C1 segment of cervical spinal cord (tissue), 14 donors: ENCODE measurements around the gene ZGLP1.

Experiments used
- DNase-seq, 14 donors: peaks; one replicate each; lab custom pipeline; 2025; lab: John Stamatoyannopoulos, UW

ZGLP1 gene

DNA sequence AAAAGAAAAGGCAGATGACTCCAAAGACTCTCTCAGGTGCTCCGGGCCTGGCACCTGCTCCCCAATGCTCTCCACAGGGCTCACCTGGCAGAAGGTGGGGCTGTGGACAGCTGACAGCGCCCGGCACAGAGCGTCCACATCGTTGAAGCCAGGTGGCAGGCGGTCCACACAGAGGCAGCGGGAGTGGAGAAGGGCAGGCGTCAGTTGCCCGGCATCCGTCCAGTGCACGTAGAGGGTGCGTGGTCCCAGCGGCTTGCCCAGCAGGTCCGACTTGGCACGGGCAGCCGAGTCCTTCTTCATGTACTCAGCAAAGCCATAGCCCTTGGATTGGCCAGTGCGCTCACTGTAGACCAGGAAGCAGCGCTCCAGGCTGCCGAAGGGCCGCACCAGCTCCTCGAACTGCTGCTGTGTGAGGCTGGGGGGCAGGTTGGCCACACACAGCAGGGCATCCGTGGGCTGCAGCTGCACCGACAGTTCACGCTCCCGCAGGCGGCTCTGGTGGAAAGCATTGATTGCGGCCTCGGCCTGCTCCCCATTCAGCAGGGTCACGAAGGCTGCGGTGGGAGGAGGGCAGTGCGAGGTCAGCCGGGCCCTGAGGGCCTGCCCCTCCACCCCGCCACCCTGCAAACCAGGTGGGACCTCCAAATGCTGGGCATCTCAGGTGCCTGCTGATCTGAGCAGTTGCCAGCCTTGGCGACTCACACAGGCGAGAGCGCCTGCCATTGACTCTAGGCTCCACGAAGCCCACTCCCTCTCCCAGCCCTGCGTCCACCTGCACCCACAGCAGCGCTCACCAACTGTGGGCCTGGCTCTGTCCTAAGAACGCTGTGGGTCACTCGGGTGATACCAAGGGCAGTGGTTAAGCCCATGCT lies 19.2 kb upstream of the ZGLP1 start:
- DNase-seq, result no peak

DNA sequence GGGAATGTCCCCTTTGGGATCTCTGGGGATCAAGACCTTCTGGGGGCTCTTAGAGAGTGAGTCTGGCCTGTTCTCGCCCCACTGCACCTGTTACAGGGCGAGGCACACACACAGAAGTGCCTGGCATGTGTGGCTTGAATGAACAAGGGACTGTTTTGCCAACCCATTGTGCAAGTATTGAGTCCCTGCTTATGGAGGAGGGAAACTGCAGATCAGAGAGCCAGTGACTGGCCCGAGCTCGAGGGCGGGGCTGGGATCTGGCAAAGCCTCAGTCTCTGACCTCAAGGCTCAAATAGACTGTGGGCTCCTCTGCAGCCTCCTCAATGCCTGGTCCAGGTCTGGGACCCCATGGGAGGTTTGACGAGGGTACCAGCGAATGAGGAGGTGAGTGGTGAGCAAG lies 18.2 kb upstream of the ZGLP1 start:
- DNase-seq, result no peak

GRCh38 chr19:10325732-10326131 lies 16.1 kb upstream of the ZGLP1 start:
- DNase-seq, result no peak

DNA sequence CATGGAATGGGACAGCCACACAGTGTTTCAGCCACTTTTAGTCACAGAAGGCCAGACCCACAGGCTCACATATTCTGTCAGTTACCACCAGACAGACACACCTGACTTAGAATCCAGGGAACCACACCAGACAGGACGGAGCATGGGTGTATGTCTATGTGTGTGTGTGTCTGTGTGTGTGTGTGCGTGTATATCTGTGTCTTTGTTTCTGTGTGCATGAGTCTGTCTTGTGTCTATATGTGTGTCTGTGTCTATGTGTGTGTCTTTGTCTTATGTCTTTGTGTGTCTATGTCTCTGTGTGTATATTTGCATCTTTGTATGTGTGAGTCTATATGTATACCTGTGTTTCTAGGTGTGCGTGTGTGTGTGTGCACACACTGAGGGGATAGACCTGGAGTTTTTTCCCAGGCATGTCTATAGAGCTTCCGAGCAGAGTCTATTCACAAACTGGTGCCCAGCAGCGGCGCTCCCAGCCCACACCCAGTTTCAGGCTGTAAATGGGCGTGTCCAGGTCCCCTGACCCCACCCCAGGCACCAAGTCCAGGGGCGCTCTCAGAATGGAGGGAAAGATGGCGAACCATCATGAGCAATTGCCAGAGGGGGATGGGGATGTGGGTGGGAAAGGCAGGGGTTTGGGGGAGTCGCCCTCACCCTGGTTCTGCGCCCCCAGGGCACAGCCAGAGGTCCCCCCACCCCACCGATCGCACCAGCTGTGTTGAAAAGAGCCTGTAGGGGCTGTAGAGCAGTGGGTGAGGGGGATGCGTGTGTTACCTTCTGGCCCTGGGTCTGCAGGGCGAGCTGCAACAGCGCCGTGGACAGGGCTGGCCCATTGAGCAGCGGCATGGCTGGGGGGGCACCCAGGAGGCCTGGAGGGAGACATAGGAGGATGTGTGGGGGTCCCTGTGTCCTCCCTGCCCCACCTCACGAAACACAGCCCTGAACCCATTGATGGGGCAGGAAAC lies 12.5 kb upstream of the ZGLP1 start:
- no peak for DNase-seq

DNA sequence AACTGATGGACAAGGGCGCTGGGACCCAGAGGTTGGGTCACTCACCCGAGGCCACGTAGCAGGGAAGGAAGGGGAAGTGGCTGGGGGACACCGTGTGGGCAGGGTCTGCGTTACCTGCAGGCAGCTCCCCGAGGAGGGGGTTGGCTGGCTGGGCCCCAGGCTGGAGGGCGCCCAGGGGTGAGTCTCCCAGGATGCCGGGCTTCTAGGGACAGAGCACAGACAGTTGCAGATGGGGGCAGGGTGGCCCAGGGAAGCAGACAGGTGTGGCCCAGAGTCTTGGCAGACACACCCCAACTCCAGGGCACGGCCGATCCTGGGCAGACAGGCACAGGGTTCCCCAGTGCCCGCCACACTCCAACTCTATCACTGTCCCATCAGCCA lies 11.8 kb upstream of the ZGLP1 start:
- DNase-seq, result no peak

- no peak for DNase-seq
Measured at GRCh38 chr19:10320602-10321416, 11.2 kb upstream of the ZGLP1 start.

DNA sequence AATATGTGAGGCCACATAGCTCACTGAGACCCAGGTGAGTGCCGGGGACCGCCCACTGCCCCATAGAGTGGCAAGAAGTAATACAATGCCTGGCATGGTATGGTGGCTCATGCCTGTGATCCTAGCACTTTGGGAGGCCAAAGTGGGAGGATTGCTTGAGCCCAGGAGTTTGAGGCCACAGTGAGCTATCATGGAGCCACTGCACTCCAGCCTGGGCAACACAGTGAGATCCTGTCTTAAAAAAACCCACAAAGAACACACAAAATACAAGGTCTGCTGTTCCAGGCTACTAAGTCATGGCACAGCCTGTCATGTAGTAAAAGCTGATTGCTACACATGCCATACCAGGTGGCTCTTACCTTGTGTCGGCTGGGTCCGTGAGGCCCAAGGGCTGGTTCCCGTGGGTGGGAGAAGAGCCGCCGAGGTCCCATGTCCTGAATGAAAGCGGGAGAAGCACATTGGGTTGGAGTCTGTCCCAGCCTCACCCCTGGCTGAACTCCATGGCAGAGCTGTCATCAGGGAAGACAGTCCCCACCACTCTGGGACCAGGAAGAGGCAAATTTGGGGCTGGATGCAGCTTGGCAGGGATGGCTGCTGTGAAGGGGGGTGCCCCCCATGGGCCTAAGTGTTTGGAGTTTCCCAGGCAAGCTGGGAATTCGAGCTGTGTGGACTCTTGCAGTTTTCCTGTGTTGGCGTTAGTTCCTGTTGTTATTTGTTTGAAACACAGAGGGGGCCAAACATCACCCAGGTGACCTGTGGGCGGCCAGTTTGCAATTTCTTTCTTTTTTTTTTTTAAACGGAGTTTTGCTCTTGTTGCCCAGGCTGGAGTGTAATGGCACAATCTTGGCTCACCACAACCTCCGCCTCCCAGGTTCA lies 9.4 kb upstream of the ZGLP1 start:
- no peak for DNase-seq

DNA sequence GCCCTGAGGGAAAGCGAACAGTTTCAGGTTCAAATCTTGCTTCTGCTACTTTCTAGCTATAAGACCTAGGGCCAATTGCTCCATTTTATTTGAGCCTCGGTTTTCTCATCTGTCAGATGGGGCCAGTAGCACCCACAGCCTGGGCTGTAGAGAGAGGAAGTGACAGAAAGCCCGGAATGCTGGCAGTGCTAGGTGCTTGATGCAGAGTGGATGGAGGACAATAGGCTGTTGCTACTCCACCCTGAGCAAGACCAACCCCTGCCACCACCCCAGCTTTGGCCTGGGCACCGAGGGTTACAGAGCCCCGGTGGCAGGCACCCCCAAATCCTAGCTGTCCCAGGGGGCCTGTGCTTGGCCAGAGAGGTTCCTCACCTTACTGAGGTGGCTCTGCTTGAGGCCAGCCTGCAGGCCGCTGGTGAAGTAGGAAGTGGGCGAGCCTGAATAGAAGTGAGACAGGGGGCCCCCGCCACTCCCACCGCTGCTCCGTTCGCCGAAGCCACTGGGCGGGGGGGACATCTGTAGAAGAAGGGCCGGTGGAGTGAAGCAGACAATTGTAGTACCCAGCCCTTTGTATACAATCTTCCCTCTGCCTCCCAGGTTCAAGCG lies 8.3 kb upstream of the ZGLP1 start:
- no peak for DNase-seq

DNA sequence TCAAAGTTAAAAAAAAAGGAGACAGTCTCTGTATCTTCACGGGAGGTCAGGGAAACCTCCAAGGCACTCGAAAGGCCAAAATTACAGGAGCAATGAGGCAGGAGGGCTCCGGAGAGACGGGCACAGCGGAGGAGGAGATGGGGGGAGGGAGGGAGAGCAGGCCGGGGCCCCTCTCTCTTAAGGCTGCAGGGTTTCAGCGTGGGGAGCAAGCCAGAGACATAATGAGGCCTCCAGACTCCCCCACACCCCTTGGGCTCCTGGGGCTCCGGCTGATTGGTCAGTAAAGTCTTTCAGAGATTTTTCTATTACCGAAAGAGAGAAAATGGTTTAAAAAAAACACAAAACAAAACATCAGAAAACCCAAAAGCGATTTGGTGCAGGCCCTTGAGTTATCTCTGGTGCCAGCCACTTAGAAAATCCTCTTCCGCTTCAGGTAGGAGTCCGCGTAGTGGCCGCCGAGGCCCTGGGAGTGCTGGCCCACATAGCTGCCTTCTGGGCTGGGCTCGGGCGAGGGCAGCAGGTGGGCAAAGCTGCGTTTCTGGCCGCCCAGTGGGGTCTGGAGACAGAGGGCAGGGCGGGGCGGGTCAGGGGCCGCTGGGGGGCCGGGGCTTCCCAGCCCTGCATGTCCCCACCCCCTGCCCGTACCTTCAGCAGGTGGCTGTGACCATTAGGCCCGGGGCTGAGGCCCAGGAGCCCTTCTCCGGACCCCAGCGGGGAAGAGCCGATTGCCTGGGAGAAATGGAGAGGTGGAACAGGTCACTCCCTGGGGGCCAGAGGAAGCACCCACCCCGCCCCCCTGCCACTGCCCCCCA lies 7.6 kb upstream of the ZGLP1 start:
- no peak for DNase-seq

DNA sequence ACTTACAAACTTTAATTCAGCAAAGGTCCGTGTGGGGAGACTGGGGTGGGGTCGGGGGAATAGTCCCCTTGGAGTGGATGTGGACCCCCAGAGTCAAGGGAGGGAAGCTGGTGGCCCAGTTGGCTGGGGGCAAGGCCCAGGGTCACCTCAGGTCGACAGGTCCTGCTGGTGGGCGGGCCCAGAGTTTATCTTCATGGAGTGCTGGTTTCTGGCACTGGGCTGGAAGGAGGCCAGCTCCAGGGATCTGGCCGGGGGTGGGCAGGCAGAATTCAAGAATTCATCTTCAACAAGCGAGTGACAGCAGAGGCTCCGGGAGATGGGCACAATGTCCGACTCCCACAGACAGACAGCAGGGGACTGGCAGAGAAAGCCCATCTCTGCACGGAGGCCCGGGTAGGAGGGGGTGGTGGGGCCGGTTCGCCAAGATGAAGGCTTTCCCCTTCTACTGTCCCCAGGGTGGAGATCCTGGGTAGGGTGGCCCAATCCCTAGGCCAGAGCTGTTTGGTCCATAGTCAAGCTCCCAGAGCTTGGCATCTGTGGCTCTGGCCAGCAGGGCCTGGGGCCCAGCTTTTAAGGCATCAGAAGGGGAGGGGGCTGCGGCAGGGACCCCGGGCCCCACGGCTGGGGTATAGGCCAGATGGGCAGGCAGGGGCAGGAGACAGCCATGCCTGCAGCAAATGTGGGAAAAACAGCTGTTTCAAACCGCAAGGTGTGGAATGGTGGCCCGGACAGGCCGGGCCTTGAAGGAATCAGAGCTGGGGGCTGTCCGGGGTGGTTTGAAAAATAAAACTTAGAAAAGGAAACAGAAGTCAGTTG lies 6.8 kb upstream of the ZGLP1 start:
- peak in 1 of 14 donors; percentile 48 for DNase-seq

DNA sequence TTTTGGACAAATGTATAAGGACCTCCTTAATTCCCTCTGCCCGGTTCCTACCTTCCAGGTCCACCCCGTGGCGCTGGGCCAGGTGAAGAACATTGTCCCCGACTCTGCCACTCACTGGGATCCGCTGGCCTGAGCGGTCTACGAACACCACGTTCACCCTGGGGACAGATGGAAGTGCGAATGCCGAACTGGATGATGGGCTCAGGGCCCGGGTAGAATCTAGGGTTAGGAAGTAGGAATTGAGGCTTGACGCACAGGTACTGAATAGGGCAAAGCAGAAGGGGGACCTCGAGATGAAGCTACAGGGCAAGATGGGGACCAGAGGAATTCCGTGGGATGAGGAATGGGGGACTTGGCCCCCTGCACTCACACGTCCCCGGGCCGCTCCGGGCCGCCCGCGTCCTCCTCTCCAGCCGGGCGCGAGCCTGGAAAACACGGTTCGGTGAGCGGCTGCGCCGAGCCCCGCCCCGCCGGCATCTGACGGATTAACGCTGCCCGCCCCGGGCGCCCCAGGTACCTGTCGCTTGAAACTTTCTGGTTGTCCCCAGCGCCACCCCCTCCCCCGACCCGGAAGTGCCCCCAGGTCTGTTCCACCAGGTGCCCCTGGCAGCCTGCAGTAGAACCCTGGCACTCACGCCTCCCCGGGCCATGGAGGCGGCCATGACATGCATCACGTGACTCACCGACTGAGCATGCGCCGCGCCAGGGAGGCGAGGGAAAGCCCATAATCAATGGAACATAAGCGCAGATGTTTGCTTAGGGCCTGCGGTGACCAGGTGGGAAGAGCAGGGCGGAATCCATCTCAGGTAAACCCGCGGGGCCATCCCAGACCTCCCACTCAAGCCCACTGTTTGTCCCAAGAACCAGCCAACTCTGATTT lies 6.0 kb upstream of the ZGLP1 start, which contains the start of gene FDX2:
Gene FDX2, minus strand, starts transcription at position 681 of the 880 bp plus-strand sequence. Its CDS starts 19 bp downstream, at position 662.
- DNase-seq, result peak; percentile 19 to 92 (median 78)

DNA sequence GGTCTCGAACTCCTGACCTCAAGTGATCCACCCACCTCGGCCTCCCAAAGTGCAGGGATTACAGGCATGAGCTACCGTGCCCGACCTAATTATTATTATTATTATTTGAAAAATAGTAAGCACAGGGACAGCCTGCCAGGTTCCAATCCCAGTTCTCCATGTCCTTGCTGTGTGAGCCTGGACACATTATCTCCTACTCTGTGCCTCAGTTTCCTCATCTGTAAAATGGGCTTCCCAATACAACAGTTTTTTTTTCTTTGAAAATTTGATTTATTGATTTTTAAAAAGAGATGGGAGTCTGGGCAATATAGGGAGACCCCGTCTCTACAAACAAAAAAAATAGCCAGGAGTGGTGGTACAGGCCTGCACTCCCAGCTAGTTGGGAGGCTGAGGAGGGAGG lies 3.3 kb downstream of the ZGLP1 start:
- no peak for DNase-seq

DNA sequence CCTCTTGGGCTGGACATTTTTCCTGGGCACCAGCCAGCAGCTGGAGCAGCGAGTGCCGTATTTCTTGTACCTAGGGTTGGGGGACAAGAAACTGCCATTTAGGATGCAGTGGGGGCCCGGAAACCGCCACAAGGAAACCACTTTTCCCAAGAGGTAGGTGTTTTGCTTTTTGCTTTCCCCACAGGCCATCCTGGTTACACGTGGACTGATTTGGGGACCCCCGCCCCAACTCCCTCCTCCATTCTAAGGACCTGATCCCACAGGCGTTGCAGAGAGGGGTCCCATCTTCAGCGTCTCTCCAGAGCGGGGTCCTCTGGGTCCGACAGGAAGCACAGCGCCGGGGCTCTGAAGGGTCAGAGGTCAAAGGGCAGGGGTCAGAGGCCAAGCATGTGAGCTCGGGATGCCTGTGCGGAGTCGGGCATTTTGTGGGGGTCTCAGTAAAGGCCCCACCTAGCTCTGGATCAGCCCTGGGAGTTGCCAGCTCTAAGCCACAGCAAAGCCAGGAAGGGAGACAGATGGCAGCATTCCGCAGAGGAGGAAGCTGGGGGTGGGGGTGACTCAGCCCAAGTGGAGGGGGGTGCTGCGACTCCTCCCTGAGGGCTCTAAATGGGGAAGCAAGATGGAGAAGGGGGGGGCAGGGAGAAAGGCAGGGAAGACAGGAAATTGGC lies 4.3 kb downstream of the ZGLP1 start:
- DNase-seq, result peak in 5 of 14 donors; percentile 4 to 36 (median 9)

- no peak for DNase-seq
Measured at GRCh38 chr19:10299545-10300458, 9.8 kb downstream of the ZGLP1 start.

DNA sequence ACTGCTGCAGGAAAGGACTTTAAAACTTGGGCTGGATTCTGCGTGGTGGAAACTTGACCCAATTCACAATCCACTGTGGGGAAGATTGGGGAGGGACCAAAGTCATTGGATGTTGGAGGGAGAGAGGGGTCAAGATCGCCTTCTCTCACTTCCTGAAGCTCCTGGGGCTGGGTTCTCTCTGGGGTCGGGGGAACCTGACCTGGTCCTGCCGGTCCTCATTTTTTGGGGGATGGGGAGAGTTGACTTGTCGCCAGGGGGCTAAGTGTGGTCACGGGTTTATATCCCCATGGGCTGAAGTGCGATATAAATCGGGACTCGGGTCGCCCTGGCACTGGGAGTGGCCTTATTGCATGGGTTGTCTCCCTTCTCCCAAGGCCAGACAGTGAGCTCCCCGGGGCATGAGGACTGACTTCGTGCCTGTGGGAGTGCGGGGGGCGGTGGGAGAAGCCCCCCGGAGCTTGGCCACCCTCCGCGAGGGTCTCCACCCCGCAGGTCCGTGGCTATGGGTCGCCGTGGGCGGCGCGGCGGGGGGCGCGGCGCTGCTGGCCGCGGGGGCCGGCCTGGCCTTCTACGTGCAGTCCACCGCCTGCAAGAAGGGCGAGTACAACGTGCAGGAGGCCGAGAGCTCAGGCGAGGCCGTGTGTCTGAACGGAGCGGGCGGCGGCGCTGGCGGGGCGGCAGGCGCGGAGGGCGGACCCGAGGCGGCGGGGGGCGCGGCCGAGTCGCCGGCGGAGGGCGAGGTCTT lies 13.6 kb downstream of the ZGLP1 start:
- DNase-seq, result no peak
